HFFc6 (cell line): ENCODE results near the gene HTR6. TPM values are rescaled to one million over a fixed set of nuclear protein-coding genes. Genes with fewer than 3 reads are reported as not detected.

Experiments used
- DNase-seq: peaks from one replicate; pipeline ENCODE4 v3.0.0-alpha.2; 2018
- H3K27ac Mint-ChIP-seq: 2 replicates; pipeline ENCODE4 v1.8.0; 2020; ENCODE audit warnings: mild to moderate bottlenecking, mixed read lengths
- H3K27me3 Mint-ChIP-seq: 2 replicates; pipeline ENCODE4 v1.8.0; 2021; ENCODE audit warnings: mild to moderate bottlenecking, moderate library complexity, mixed read lengths; ENCODE audit not compliant: insufficient read depth
- H3K36me3 Mint-ChIP-seq: 2 replicates; pipeline ENCODE4 v1.8.0; 2021; ENCODE audit warnings: low read depth, mixed read lengths
- H3K4me1 Mint-ChIP-seq: 2 replicates; pipeline ENCODE4 v1.8.0; 2020; ENCODE audit warnings: low read depth, mixed read lengths
- H3K4me3 Mint-ChIP-seq: 2 replicates; pipeline ENCODE4 v1.8.0; 2020; ENCODE audit warnings: mild to moderate bottlenecking, moderate library complexity, mixed read lengths
- H3K9me3 Mint-ChIP-seq: 2 replicates; pipeline ENCODE4 v1.8.0; 2020; ENCODE audit warnings: mild to moderate bottlenecking, mixed read lengths
- CTCF ChIP-seq: fragments of 200-600 bp; sonication (generic); IDR thresholded peaks from 2 replicates; pipeline ENCODE4 v1.5.0; 2021; ENCODE audit warnings: antibody characterized with exemption, mild to moderate bottlenecking
- long read RNA-seq: library from polyadenylated mRNA; unstranded; transcript quantifications from one replicate; pipeline ENCODE4 v2.0.0, GENCODE V29; 2019
- total RNA-seq, 6 experiments: library from RNA; stranded (reverse); fragmentation: NEBNext Ultra II Directional; extraction: Animal tissue kit (Norgen Biotek cat#: 25700); gene quantifications; 2 replicates in 1 of 6; 3 replicates in 5 of 6; pipeline ENCODE4 v1.2.3, GENCODE V29; 2021

HTR6 gene
- not detected for total RNA-seq
- long read RNA-seq, result 0 reads

DNA sequence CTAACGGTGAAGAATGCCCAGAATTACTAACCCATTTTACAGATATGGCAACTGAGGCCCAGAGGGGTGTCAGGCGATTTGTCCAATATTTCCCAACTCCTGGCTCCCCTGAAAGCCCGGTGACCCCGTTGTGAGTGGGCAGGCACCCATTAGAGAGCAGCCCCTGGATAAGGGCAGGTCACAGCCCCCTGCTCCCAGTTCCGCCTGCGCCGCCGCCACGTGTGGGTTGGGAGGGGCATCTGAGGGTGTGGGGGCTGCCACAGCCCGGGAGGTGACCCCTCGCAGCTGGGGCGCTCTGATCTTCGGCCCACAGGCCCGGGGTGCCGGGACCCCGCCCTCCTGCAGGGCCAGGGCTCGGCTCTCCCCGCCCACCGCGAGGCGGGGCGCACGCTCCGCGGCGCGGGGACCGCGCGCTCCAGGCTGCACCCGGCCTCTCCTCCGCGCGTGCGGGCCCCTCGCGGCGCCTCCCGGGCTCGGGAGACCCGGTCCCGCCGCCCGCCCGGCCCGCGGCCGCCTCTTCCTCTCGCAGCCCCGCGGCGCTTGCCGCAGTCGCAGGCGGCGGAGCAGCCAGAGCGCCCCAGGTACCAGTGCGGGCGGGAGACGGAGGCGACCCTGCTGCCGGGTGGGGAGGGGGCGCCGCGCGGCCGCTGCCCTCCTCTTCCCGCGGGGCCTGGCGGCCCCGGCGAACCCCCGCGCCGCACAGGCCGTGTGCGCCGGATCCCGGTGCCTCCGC lies at the start of gene HTR6:
Gene HTR6 (plus strand): TSS at position 423 of the 733 bp plus-strand sequence. CDS start 879 bp downstream, outside the sequence.
- Mint-ChIP-seq H3K9me3 (no peaks in the 10 kb centered on the region), H3K27ac (no peak within 1 kb of the TSS), H3K4me3 (no peak within 1 kb of the TSS), H3K36me3 (no peaks in the 10 kb centered on the region), H3K27me3 (peaks cover 40% of the 10 kb centered on the region), H3K4me1 (peaks cover 29% of the 10 kb centered on the region)
- no peak for DNase-seq
- no peak for TF ChIP-seq CTCF

DNA sequence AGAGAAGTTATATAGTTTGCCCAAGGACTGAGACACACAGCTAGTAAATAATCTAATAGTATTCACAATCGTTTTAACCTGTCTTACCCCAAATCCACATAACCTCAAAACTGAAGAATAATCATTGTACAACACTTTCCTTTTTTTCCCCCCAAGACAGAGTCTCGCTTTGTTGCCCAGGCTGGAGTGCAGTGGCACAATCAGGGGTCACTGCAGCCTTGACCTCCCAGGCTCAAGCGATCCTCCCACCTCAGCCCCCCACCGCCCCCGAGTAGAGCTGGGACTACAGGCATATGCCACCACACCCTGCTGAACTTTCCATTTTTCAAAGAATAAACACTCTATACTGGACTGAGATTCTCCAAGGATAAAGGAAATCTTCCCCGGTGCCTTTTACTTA lies 49.2 kb upstream of the HTR6 start:
- DNase-seq, result no peak
- Mint-ChIP-seq H3K4me1 (peaks cover 58% of the 10 kb centered on the region), H3K4me3 (no peak overlapping the region), H3K27ac (0 out of 2 replicates have a peak overlapping the region, but pooled peaks have one; percentile 1), H3K36me3 (peaks cover 6% of the 10 kb centered on the region; the same call in 1 of the 2 replicates), H3K27me3 (no peaks in the 10 kb centered on the region), H3K9me3 (no peaks in the 10 kb centered on the region)
- no peak for TF ChIP-seq CTCF

DNA sequence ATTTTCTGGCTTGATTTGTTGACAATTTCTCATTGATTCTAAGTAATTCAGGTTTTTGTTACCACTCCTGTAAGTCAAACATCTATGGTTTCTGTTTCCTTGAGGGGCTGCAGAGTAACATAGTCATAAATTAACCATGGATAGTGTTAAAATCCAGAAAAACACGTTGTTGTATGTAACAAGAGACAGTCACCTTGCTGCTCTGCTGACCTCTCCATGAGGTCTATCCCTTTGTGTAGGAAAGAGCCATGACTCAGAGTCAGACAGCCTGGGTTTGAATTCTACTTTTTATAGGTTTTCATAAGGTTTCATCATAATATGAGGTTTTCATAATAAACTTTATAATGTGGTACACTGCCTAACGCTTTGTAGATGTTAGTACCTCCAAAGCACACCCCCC lies 48.2 kb upstream of the HTR6 start:
- no peak for DNase-seq
- H3K4me3 Mint-ChIP-seq, result no peak overlapping the region
- H3K36me3 Mint-ChIP-seq, result peaks cover 6% of the 10 kb centered on the region; the same call in 1 of the 2 replicates
- peaks cover 65% of the 10 kb centered on the region for H3K4me1 Mint-ChIP-seq
- H3K27me3 Mint-ChIP-seq, result no peaks in the 10 kb centered on the region
- TF ChIP-seq CTCF, result no peak
- no peaks in the 10 kb centered on the region for H3K9me3 Mint-ChIP-seq
- H3K27ac Mint-ChIP-seq, result peak overlapping the region; percentile 67

DNA sequence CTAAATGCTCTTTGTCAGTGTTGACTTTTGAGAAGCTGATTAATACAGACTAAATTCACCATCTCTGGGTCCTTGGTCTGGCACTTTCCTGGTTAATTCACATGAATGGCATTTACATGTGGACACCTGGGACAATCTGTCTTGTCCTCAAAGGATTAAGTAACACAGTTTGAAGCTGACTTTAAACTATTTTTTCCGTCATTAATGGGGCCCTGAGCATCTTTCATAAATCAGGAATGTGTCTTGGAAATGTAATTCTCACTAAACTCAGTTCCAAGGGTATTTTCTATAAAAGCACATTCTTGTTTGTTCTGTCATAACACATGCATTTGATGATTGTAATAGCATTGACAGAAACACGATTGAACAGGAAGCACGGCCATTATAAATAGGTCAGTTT lies 47.3 kb upstream of the HTR6 start:
- H3K27me3 Mint-ChIP-seq, result no peaks in the 10 kb centered on the region
- H3K36me3 Mint-ChIP-seq, result peaks cover 6% of the 10 kb centered on the region; the same call in 1 of the 2 replicates
- no peaks in the 10 kb centered on the region for H3K9me3 Mint-ChIP-seq
- no peak for TF ChIP-seq CTCF
- DNase-seq, result no peak
- peak overlapping the region; percentile 3; the same call in 1 of the 2 replicates for H3K4me3 Mint-ChIP-seq
- peaks cover 74% of the 10 kb centered on the region for H3K4me1 Mint-ChIP-seq
- H3K27ac Mint-ChIP-seq, result peak overlapping the region; percentile 64

DNA sequence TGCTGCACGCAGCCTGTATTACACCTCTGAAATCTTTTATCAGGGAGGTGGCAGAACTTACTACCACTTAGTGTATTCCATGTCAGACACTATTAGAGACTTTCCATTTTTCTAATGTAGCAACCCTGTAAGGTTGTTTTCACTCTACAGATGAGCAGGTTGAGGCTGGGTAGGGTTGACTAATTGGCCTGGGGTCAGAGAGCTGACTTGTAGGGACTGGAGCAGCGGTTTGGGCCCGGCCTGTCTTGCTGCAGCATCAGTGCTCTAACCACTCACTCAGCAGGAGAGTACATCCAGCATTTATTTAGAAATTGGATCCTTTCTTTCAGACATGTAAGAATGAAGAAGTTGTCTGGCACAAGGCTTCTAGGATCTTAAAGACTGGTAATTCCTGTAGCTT lies 46.2 kb upstream of the HTR6 start:
- H3K36me3 Mint-ChIP-seq, result peaks cover 12% of the 10 kb centered on the region; the same call in 1 of the 2 replicates
- H3K27ac Mint-ChIP-seq, result no peak overlapping the region
- no peak overlapping the region for H3K4me3 Mint-ChIP-seq
- DNase-seq, result no peak
- no peaks in the 10 kb centered on the region for H3K27me3 Mint-ChIP-seq
- peaks cover 77% of the 10 kb centered on the region for H3K4me1 Mint-ChIP-seq
- no peak for TF ChIP-seq CTCF
- H3K9me3 Mint-ChIP-seq, result no peaks in the 10 kb centered on the region
